Ishikawa (cell line): ENCODE measurements around the gene MTARC1.

Experiments used
- CEBPB ChIP-seq: IDR thresholded peaks from 2 replicates; pipeline ENCODE4 v1.6.1; 2012
- CREB1 ChIP-seq: IDR thresholded peaks from 2 replicates; pipeline ENCODE4 v1.6.1; 2012; ENCODE audit warnings: low read depth
- EGR1 ChIP-seq: IDR thresholded peaks from 2 replicates; pipeline ENCODE4 v1.6.1; 2012
- EP300 ChIP-seq: IDR thresholded peaks from 2 replicates; pipeline ENCODE4 v1.6.1; 2012; ENCODE audit warnings: borderline replicate concordance
- FOXM1 ChIP-seq: IDR thresholded peaks from 2 replicates; pipeline ENCODE4 v1.6.1; 2012; ENCODE audit warnings: low read depth, borderline replicate concordance
- MAX ChIP-seq: IDR thresholded peaks from 2 replicates; pipeline ENCODE4 v1.6.1; 2012
- NFIC ChIP-seq: IDR thresholded peaks from 2 replicates; pipeline ENCODE4 v1.6.1; 2012
- RAD21 ChIP-seq: IDR thresholded peaks from 2 replicates; pipeline ENCODE4 v1.6.1; 2012; ENCODE audit warnings: low read depth
- REST ChIP-seq: IDR thresholded peaks from 2 replicates; pipeline ENCODE4 v1.6.1; 2012; ENCODE audit warnings: low read depth, mild to moderate bottlenecking
- TAF1 ChIP-seq: IDR thresholded peaks from 2 replicates; pipeline ENCODE4 v1.6.1; 2012; ENCODE audit warnings: low read depth, mild to moderate bottlenecking
- TCF12 ChIP-seq: IDR thresholded peaks from 2 replicates; pipeline ENCODE4 v1.6.1; 2012; ENCODE audit warnings: low read depth
- TEAD4 ChIP-seq: IDR thresholded peaks from 2 replicates; pipeline ENCODE4 v1.6.1; 2012
- USF1 ChIP-seq: IDR thresholded peaks from 2 replicates; pipeline ENCODE4 v1.6.1; 2012
- YY1 ChIP-seq: IDR thresholded peaks from 2 replicates; pipeline ENCODE4 v1.6.1; 2012; ENCODE audit warnings: low read depth
- ZBTB7A ChIP-seq: IDR thresholded peaks from 2 replicates; pipeline ENCODE4 v1.6.1; 2012; ENCODE audit warnings: low read depth

The MTARC1 gene

GRCh38 chr1:220808345-220809186 is 21.9 kb downstream of the MTARC1 start:
- TF ChIP-seq YY1: no peak
- TF ChIP-seq EGR1: no peak
- TF ChIP-seq TCF12: no peak
- no peak for TF ChIP-seq REST
- TF ChIP-seq MAX: no peak
- no peak for TF ChIP-seq NFIC
- TF ChIP-seq TAF1: no peak
- TF ChIP-seq FOXM1: no peak
- TF ChIP-seq RAD21: no peak
- TF ChIP-seq TEAD4: no peak
- no peak for TF ChIP-seq CREB1
- TF ChIP-seq CEBPB: no peak
- no peak for TF ChIP-seq ZBTB7A
- TF ChIP-seq EP300: no peak
- no peak for TF ChIP-seq USF1

GRCh38 chr1:220809187-220809550 is 22.5 kb downstream of the MTARC1 start:
- TF ChIP-seq RAD21 (no peak), USF1 (no peak), EP300 (no peak), CEBPB (no peak), YY1 (no peak), MAX (no peak), CREB1 (no peak), FOXM1 (no peak), TEAD4 (no peak), REST (no peak), ZBTB7A (no peak)

GRCh38 chr1:220809704-220810103 is 23.0 kb downstream of the MTARC1 start:
- TF ChIP-seq USF1 (no peak), CEBPB (no peak), RAD21 (no peak), CREB1 (no peak), TEAD4 (no peak)

GRCh38 chr1:220810179-220810653 is 23.5 kb downstream of the MTARC1 start:
- no peak for TF ChIP-seq TEAD4
- TF ChIP-seq TCF12: no peak
- TF ChIP-seq MAX: no peak
- TF ChIP-seq CEBPB: no peak
- TF ChIP-seq RAD21: peak; percentile 63

- TF ChIP-seq USF1 (no peak), MAX (no peak), NFIC (no peak), EGR1 (no peak), RAD21 (no peak), TAF1 (no peak)
These were observed 24.2 kb downstream of the MTARC1 start for GRCh38 chr1:220810963-220811362.
